Measurements from ENCODE around the gene SPATC1L. TPM values are rescaled to one million over a fixed set of nuclear protein-coding genes. Genes with fewer than 3 reads are reported as not detected.

Gene SPATC1L
- total and polyA plus RNA-seq, 2 of the 8 experiments (the other 6 are each of a cell fraction or from before 2014, with no cell fraction given) = 24.9 to 50.0 TPM

DNA sequence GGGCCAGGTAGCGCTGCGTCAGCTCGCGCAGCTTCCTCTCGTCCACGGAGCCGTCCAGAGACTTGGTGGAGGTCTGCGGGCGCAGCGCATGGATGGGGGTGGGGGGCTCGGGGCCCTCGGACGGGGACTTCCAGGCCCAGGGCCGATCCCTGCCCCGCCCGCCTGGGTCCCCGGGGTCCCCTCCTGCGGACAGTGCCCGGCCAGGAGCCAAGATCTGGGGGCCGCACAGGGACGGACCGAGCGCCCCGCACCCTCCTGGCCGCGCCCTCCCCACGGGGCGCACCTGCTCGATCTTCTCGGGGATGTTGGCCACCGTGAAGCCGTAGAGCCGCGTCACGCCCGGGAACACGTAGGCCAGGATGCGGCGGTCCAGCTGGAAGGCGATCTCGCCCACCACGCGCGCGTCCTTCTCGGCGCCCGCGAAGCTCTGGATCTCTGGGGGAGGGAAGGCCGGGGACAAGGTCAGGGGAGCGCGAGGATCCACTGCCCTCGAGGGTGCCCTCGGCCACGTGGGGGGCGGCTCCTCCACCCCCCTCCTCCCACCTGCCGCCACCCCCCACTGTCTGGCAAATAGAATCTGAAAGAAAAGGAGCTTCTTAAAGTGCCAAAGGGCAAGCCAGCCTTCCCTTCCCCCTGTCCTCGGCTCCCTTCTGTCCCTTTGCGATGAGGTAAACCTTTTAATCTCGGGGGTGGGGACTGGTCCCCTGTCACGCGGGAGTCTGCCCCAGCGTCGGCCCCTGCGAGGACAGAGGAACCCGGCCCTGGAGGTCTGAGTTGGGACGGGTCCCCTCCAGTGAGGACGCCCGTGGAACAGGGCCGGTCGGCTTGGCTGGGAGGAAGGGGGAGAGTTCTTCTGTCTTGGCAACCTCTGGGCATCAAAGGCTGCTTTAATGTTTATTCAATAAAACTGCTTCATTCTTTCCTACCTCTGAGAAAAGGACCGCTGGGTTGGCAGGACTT lies 22.3 kb downstream of the SPATC1L start (continued):
- TF ChIP-seq SIX5 (IDR thresholded peaks at IDR 0.05; ENCODE audit: low read depth, low read length) = no peak
- no peak for TF ChIP-seq KDM1A (IDR thresholded peaks at IDR 0.05; ENCODE audit: borderline replicate concordance, low read length)
- TF ChIP-seq, protein P1, sequence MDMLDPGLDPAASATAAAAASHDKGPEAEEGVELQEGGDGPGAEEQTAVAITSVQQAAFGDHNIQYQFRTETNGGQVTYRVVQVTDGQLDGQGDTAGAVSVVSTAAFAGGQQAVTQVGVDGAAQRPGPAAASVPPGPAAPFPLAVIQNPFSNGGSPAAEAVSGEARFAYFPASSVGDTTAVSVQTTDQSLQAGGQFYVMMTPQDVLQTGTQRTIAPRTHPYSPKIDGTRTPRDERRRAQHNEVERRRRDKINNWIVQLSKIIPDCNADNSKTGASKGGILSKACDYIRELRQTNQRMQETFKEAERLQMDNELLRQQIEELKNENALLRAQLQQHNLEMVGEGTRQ (IDR thresholded peaks at IDR 0.05; ENCODE audit: low read length) = no peak
- no peak for TF ChIP-seq KDM4A (IDR thresholded peaks at IDR 0.05; ENCODE audit: low read depth, low read length, severe bottlenecking)
- TF ChIP-seq CBX5 (IDR thresholded peaks at IDR 0.05; ENCODE audit: low read depth, low read length) = no peak
- no peak for TF ChIP-seq POU5F1 (IDR thresholded peaks at IDR 0.05; ENCODE audit: low read depth, low read length)
- no peak for TF ChIP-seq CHD1 (IDR thresholded peaks at IDR 0.05; ENCODE audit: low read depth, low read length)
- TF ChIP-seq ZNF274 (IDR thresholded peaks at IDR 0.05; ENCODE audit: borderline replicate concordance, extremely low read depth, low read length) = no peak
